HepG2 (cell line): Measurements from ENCODE around the gene NOL4L. TPM values are rescaled to one million over a fixed set of nuclear protein-coding genes. Genes with fewer than 3 reads are reported as not detected.

ENCODE experiments used
- ARNT2 ChIP-seq: sonication (generic); formaldehyde crosslinking; IDR thresholded peaks from 2 replicates; pipeline ENCODE4 v1.8.0; 2022; ENCODE audit warnings: mild to moderate bottlenecking, low read depth, missing genetic modification reagents, moderate library complexity
- FOXO4 ChIP-seq: sonication (generic); formaldehyde crosslinking; conservative IDR thresholded peaks from 2 replicates; pipeline ENCODE4 v1.8.1; 2023; ENCODE audit warnings: missing genetic modification reagents
- IRF2 ChIP-seq: IDR thresholded peaks from 2 replicates; pipeline ENCODE4 v1.6.1; 2018; ENCODE audit warnings: missing genetic modification reagents, missing compliant biosample characterization
- KDM2A ChIP-seq: sonication (generic); formaldehyde crosslinking; IDR thresholded peaks from 2 replicates; pipeline ENCODE4 v1.4.0; 2020; ENCODE audit warnings: low read depth, missing genetic modification reagents, borderline replicate concordance
- MBNL3 ChIP-seq: fragments of 250-450 bp; sonication (Bioruptor Pico); conservative IDR thresholded peaks from 2 replicates; pipeline ENCODE4 v1.8.0; 2022; ENCODE audit warnings: mild to moderate bottlenecking, inconsistent platforms
- MYC ChIP-seq: sonication (generic); formaldehyde crosslinking; IDR thresholded peaks from 2 replicates; pipeline ENCODE4 v1.9.0; 2021; ENCODE audit warnings: missing genetic modification reagents, borderline replicate concordance
- NONO ChIP-seq, 2 experiments: fragments of 450-650 bp in 1 of 2; sonication (generic) in 1 of 2; formaldehyde crosslinking in 1 of 2; IDR thresholded peaks in 1 of 2; conservative IDR thresholded peaks in 1 of 2; 2 replicates each; pipeline versions ENCODE4 v1.6.1 to v1.8.0; 2017 to 2022; ENCODE audit warnings: mild to moderate bottlenecking in 1 of 2, missing genetic modification reagents in 1 of 2, moderate library complexity in 1 of 2
- SP140L ChIP-seq: sonication (generic); formaldehyde crosslinking; IDR thresholded peaks from 2 replicates; pipeline ENCODE4 v1.4.0; 2020; ENCODE audit warnings: missing genetic modification reagents, borderline replicate concordance
- XRCC5 ChIP-seq: fragments of 200-400 bp; formaldehyde crosslinking; optimal IDR thresholded peaks from 2 replicates; pipeline ENCODE3; 2017; ENCODE audit warnings: mild to moderate bottlenecking, low read length
- ZBTB49 ChIP-seq: sonication (generic); formaldehyde crosslinking; IDR thresholded peaks from 2 replicates; pipeline ENCODE4 v1.4.0; 2020; ENCODE audit warnings: missing genetic modification reagents, borderline replicate concordance
- ZFP82 ChIP-seq: sonication (generic); formaldehyde crosslinking; IDR thresholded peaks from 2 replicates; pipeline ENCODE4 v1.5.1; 2020; ENCODE audit warnings: mild to moderate bottlenecking, missing genetic modification reagents, borderline replicate concordance
- ZFY ChIP-seq: sonication (generic); formaldehyde crosslinking; IDR thresholded peaks from 2 replicates; pipeline ENCODE4 v1.4.0; 2020; ENCODE audit warnings: missing genetic modification reagents
- ZNF10 ChIP-seq: sonication (generic); formaldehyde crosslinking; IDR thresholded peaks from 2 replicates; pipeline ENCODE4 v1.4.0; 2020; ENCODE audit warnings: mild to moderate bottlenecking, low read depth, missing genetic modification reagents, borderline replicate concordance
- ZNF34 ChIP-seq: sonication (generic); formaldehyde crosslinking; IDR thresholded peaks from 2 replicates; pipeline ENCODE4 v1.4.0; 2020; ENCODE audit warnings: mild to moderate bottlenecking, missing genetic modification reagents, borderline replicate concordance
- ZNF441 ChIP-seq: sonication (generic); formaldehyde crosslinking; IDR thresholded peaks from 2 replicates; pipeline ENCODE4 v1.7.0; 2021; ENCODE audit warnings: missing genetic modification reagents, borderline replicate concordance
- ZNF607 ChIP-seq: sonication (generic); formaldehyde crosslinking; IDR thresholded peaks from 2 replicates; pipeline ENCODE4 v1.5.1; 2020; ENCODE audit warnings: missing genetic modification reagents, mild to moderate bottlenecking, borderline replicate concordance
- ZNF737 ChIP-seq: sonication (generic); formaldehyde crosslinking; IDR thresholded peaks from 2 replicates; pipeline ENCODE4 v1.5.0; 2020; ENCODE audit warnings: missing genetic modification reagents, mild to moderate bottlenecking, borderline replicate concordance
- ZNF772 ChIP-seq: sonication (generic); formaldehyde crosslinking; IDR thresholded peaks from 2 replicates; pipeline ENCODE4 v1.5.0; 2020; ENCODE audit warnings: mild to moderate bottlenecking, missing genetic modification reagents
- ZNF781 ChIP-seq: sonication (generic); formaldehyde crosslinking; IDR thresholded peaks from 2 replicates; pipeline ENCODE4 v1.5.1; 2020; ENCODE audit warnings: borderline replicate concordance, mild to moderate bottlenecking, missing genetic modification reagents; ENCODE audit errors: not compliant biosample characterization
- polyA plus RNA-seq, 8 experiments: library from polyadenylated mRNA; depleted of rRNA in 3 of 8; stranded (reverse) in 7 of 8; unstranded in 1 of 8; fragments of >200 nt; fragmentation: Illumina TruSeq in 4 of 8; extraction: Trizol in 4 of 8; gene quantifications; 2 replicates each; pipeline versions ENCODE4 v1.2.1 to v1.2.3, GENCODE V29; 2011 to 2016; ENCODE audit warnings: low read depth in 4 of 8, missing spikeins in 1 of 8, mixed read lengths in 1 of 8; ENCODE audit not compliant: insufficient read depth in 1 of 8
- total RNA-seq, 5 experiments: library from RNA; depleted of rRNA; stranded (reverse); fragments of >200 nt; fragmentation: Illumina TruSeq; extraction: Trizol; gene quantifications; 2 replicates each; pipeline ENCODE4 v1.2.3, GENCODE V29; 2016; ENCODE audit warnings: low read depth in 1 of 5
- TF ChIP-seq, protein P1 (sequence below): sonication (generic); formaldehyde crosslinking; IDR thresholded peaks from 2 replicates; pipeline ENCODE4 v1.4.0; 2020; ENCODE audit warnings: mild to moderate bottlenecking, missing genetic modification reagents
- TF ChIP-seq, protein P2 (sequence below): sonication (generic); formaldehyde crosslinking; IDR thresholded peaks from 2 replicates; pipeline ENCODE4 v1.5.0; 2020; ENCODE audit warnings: missing genetic modification reagents
- TF ChIP-seq, protein P3 (sequence below): sonication (generic); formaldehyde crosslinking; IDR thresholded peaks from 2 replicates; pipeline ENCODE4 v1.4.0; 2020; ENCODE audit warnings: mild to moderate bottlenecking, missing genetic modification reagents

The NOL4L gene
- total and polyA plus RNA-seq, 2 of the 13 experiments (the other 11 are each of a cell fraction or from before 2014, with no cell fraction given): 16.6 to 35.4 TPM

GRCh38 chr20:32536851-32537656, 48.1 kb downstream of the NOL4L start (continued):
- TF ChIP-seq, protein P1, sequence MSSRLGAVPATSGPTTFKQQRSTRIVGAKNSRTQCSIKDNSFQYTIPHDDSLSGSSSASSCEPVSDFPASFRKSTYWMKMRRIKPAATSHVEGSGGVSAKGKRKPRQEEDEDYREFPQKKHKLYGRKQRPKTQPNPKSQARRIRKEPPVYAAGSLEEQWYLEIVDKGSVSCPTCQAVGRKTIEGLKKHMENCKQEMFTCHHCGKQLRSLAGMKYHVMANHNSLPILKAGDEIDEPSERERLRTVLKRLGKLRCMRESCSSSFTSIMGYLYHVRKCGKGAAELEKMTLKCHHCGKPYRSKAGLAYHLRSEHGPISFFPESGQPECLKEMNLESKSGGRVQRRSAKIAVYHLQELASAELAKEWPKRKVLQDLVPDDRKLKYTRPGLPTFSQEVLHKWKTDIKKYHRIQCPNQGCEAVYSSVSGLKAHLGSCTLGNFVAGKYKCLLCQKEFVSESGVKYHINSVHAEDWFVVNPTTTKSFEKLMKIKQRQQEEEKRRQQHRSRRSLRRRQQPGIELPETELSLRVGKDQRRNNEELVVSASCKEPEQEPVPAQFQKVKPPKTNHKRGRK (CRISPR knock-in tag): no peak
- TF ChIP-seq FOXO4 (CRISPR knock-in tag): 0 out of 2 replicates have a peak, but pooled peaks have one; percentile 74
- peak; percentile 53 for TF ChIP-seq XRCC5
- TF ChIP-seq ZNF441 (CRISPR knock-in tag): no peak
- no peak for TF ChIP-seq ZFY
- TF ChIP-seq, protein P2, sequence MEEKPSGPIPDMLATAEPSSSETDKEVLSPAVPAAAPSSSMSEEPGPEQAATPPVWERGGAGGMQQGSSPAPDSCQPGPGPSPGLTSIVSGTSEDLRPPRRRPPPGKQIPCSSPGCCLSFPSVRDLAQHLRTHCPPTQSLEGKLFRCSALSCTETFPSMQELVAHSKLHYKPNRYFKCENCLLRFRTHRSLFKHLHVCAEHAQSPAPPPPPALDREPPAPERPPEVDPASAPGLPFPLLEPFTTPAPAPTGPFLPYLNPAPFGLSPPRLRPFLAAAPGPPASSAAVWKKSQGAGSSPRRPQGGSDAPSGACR (CRISPR knock-in tag): 0 out of 2 replicates have a peak, but pooled peaks have one; percentile 8
- TF ChIP-seq MYC (CRISPR knock-in tag): no peak; the same call in 1 of the 2 replicates
- peak; percentile 53; the same call in 1 of the 2 replicates for TF ChIP-seq ZNF772 (CRISPR knock-in tag)
- TF ChIP-seq ZNF34 (CRISPR knock-in tag): no peak
- TF ChIP-seq SP140L: no peak
- TF ChIP-seq ZNF781: no peak
- 0 out of 2 replicates have a peak, but pooled peaks have one; percentile 76 for TF ChIP-seq ZNF737
- TF ChIP-seq MBNL3 (CRISPR knock-in tag): no peak
- no peak for TF ChIP-seq ZNF10 (CRISPR knock-in tag)
- TF ChIP-seq ZNF607 (CRISPR knock-in tag): no peak
- TF ChIP-seq ZFP82 (CRISPR knock-in tag): no peak
- no peak for TF ChIP-seq KDM2A (CRISPR knock-in tag)
- TF ChIP-seq ARNT2: no peak
- no peak for TF ChIP-seq IRF2 (CRISPR knock-in tag)
- TF ChIP-seq ZBTB49 (CRISPR knock-in tag): no peak
- TF ChIP-seq, protein P3, sequence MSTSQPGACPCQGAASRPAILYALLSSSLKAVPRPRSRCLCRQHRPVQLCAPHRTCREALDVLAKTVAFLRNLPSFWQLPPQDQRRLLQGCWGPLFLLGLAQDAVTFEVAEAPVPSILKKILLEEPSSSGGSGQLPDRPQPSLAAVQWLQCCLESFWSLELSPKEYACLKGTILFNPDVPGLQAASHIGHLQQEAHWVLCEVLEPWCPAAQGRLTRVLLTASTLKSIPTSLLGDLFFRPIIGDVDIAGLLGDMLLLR (CRISPR knock-in tag): no peak
- no peak for TF ChIP-seq NONO (IDR thresholded peaks at IDR 0.05)
- TF ChIP-seq NONO (CRISPR knock-in tag; conservative IDR thresholded peaks at IDR 0.05): peak; percentile 78
